GM19035 (cell line): ENCODE data around the gene F2RL2.
"Not testable (repeated sequence)": the region's sequence is repeated elsewhere in the genome, so short reads cannot be mapped to it uniquely, and the experiment has no call there.

Experiments
- ATAC-seq: cut with Tn5 transposase; IDR thresholded peaks from one replicate; pipeline ENCODE4 v1.9.1; 2021; ENCODE audit not compliant: unreplicated experiment

Gene F2RL2

GRCh38 chr5:76625087-76625815 is 2.0 kb upstream of the F2RL2 start:
- ATAC-seq, result no peak

- ATAC-seq, result no peak
Observed at GRCh38 chr5:76622076-76622475, 1.1 kb downstream of the F2RL2 start.

GRCh38 chr5:76620166-76620565 is 3.0 kb downstream of the F2RL2 start:
- no peak for ATAC-seq

- ATAC-seq, result no peak
Observed at GRCh38 chr5:76617675-76618074, 5.5 kb downstream of the F2RL2 start.

- no peak for ATAC-seq
Observed at GRCh38 chr5:76617229-76617628, 6.0 kb downstream of the F2RL2 start.

- ATAC-seq, result no peak
Observed at GRCh38 chr5:76616206-76616605, 7.0 kb downstream of the F2RL2 start.

GRCh38 chr5:76615759-76616158 is 7.4 kb downstream of the F2RL2 start:
- ATAC-seq, result no peak

GRCh38 chr5:76612942-76613341 is 10.3 kb downstream of the F2RL2 start:
- no peak for ATAC-seq

GRCh38 chr5:76610196-76610595 is 13.0 kb downstream of the F2RL2 start:
- ATAC-seq, result no peak

GRCh38 chr5:76608833-76609232 is 14.4 kb downstream of the F2RL2 start:
- ATAC-seq, result peak; percentile 45

GRCh38 chr5:76607353-76607871 is 15.8 kb downstream of the F2RL2 start:
- peak; percentile 44 for ATAC-seq

- ATAC-seq, result no peak
Observed at GRCh38 chr5:76606701-76607100, 16.5 kb downstream of the F2RL2 start.

GRCh38 chr5:76604838-76605237 is 18.4 kb downstream of the F2RL2 start:
- no peak for ATAC-seq

- ATAC-seq, result not testable (repeated sequence)
Observed at GRCh38 chr5:76603991-76604390, 19.2 kb downstream of the F2RL2 start.

- ATAC-seq, result no peak
Observed at GRCh38 chr5:76602094-76602726, 21.0 kb downstream of the F2RL2 start.

- ATAC-seq, result no peak
Observed at GRCh38 chr5:76601470-76601869, 21.7 kb downstream of the F2RL2 start.

GRCh38 chr5:76600716-76601115 is 22.5 kb downstream of the F2RL2 start:
- ATAC-seq, result no peak

GRCh38 chr5:76598531-76598930 is 24.7 kb downstream of the F2RL2 start:
- no peak for ATAC-seq

GRCh38 chr5:76595755-76596481 is 27.3 kb downstream of the F2RL2 start:
- ATAC-seq, result no peak

GRCh38 chr5:76594107-76594506 is 29.1 kb downstream of the F2RL2 start:
- ATAC-seq, result no peak

GRCh38 chr5:76592692-76593091 is 30.5 kb downstream of the F2RL2 start:
- ATAC-seq, result no peak

- ATAC-seq, result no peak
Observed at GRCh38 chr5:76591366-76591765, 31.8 kb downstream of the F2RL2 start.
